Gastrocnemius medialis (tissue), 4 donors: Measurements from ENCODE around the gene THSD4. TPM values are rescaled to one million over a fixed set of nuclear protein-coding genes. Genes with fewer than 3 reads are reported as not detected.
A peak's percentile ranks its signal among the peaks of the same experiment; 100 is the strongest.

Source experiments
- ATAC-seq, 2 donors: fragments of 150-250 bp; one replicate each; pipeline ENCODE4 v1.9.1; 2016
- DNase-seq, 2 donors: peaks; one replicate each; pipeline ENCODE4 v3.0.0-alpha.2; 2019
- H3K27ac ChIP-seq, 4 donors: fragments of 200-600 bp; sonication (generic); 1 replicate in 1 of 4; 2 replicates in 3 of 4; pipeline ENCODE4 v1.5.1; 2016 to 2018; ENCODE audit warnings: mild to moderate bottlenecking in 2 of 4, moderate library complexity in 1 of 4
- H3K27me3 ChIP-seq, 3 donors: fragments of 200-600 bp; sonication (generic) in 2 of 3; 1 replicate in 1 of 3; 2 replicates in 2 of 3; pipeline versions ENCODE4 v1.5.1 to v1.6.0; 2016 to 2019; ENCODE audit warnings: mild to moderate bottlenecking in 1 of 3, moderate library complexity in 1 of 3
- H3K36me3 ChIP-seq, 2 donors: fragments of 200-600 bp; sonication (generic) in 1 of 2; one replicate each; pipeline ENCODE4 v1.5.1; 2017 to 2018
- H3K4me1 ChIP-seq, 2 donors: fragments of 200-600 bp; sonication (generic) in 1 of 2; one replicate each; pipeline ENCODE4 v1.5.1; 2016 to 2017; ENCODE audit warnings: mild to moderate bottlenecking in 2 of 2
- H3K4me3 ChIP-seq, 4 donors: fragments of 200-600 bp; sonication (generic) in 3 of 4; 1 replicate in 1 of 4; 2 replicates in 3 of 4; pipeline ENCODE4 v1.5.1; 2016 to 2019; ENCODE audit warnings: mild to moderate bottlenecking in 2 of 4
- H3K9me3 ChIP-seq, 3 donors: fragments of 200-600 bp; sonication (generic) in 2 of 3; 1 replicate in 1 of 3; 2 replicates in 2 of 3; pipeline ENCODE4 v1.5.1; 2016 to 2019
- CTCF ChIP-seq, 5 experiments: fragments of 450-650 bp in 3 of 5; fragments of 200-600 bp in 2 of 5; sonication (generic) in 2 of 5; IDR thresholded peaks in 4 of 5; conservative IDR thresholded peaks in 1 of 5; 1 replicate in 4 of 5; 2 replicates in 1 of 5; pipeline ENCODE4 v1.5.1; 2016 to 2019; ENCODE audit warnings: antibody characterized with exemption in 5 of 5, mild to moderate bottlenecking in 3 of 5, moderate library complexity in 3 of 5
- POLR2A ChIP-seq, 2 donors: fragments of 450-650 bp; IDR thresholded peaks; one replicate each; pipeline ENCODE4 v1.6.1; 2017; ENCODE audit warnings: antibody characterized with exemption in 2 of 2, mild to moderate bottlenecking in 2 of 2, moderate library complexity in 2 of 2
- in situ Hi-C, 4 donors: fragments of 200-750 bp; cut with MboI; loops; one replicate each; pipeline versions ENCODE4 v1.15.0 to v1.8.0; 2017; ENCODE audit warnings: low sequenced_read_pairs in 4 of 4
- intact Hi-C: fragments of 100-400 bp; cut with DNase I; formaldehyde crosslinking; loops from one replicate; pipeline ENCODE4 v1.15.1; 2023; ENCODE audit warnings: low total_unique reads
- total RNA-seq, 4 donors: library from RNA; depleted of rRNA; stranded (reverse); fragments of >200 nt; gene quantifications; one replicate each; pipeline versions ENCODE4 v1.1.0 to v1.2.3, GENCODE V29; 2016

The THSD4 gene
- total RNA-seq, 4 donors from 2014 or later = 0.35 to 3.1 (median 0.60) TPM

GRCh38 chr15:71686221-71687050 is 571.2 kb downstream of the THSD4 start:
- no peak for ATAC-seq
- intact Hi-C loops = no loop called here
- in situ Hi-C loops = no loop called here

GRCh38 chr15:71687902-71688508 is 572.7 kb downstream of the THSD4 start:
- TF ChIP-seq CTCF (IDR thresholded peaks at IDR 0.05 in 4 of 5, conservative IDR thresholded peaks at IDR 0.05 in 1 of 5) (no peak), POLR2A (IDR thresholded peaks at IDR 0.05) (no peak)
- Histone ChIP-seq H3K36me3 (no peaks in the 10 kb centered on the region), H3K4me3 (no peak overlapping the region), H3K9me3 (no peaks in the 10 kb centered on the region), H3K4me1 (peaks cover 9 to 18% of the 10 kb centered on the region in 2 donors), H3K27ac (no peak overlapping the region), H3K27me3 (no peaks in the 10 kb centered on the region)
- intact Hi-C loops (no loop called here), in situ Hi-C loops (no loop called here)
- ATAC-seq (no peak), DNase-seq (no peak)

More at GRCh38 chr15:71686221-71687050, 571.2 kb downstream of the THSD4 start:
- Histone ChIP-seq H3K4me1 (peaks cover 4 to 5% of the 10 kb centered on the region in 2 donors), H3K27ac (no peak overlapping the region), H3K36me3 (no peaks in the 10 kb centered on the region), H3K27me3 (no peaks in the 10 kb centered on the region), H3K4me3 (no peak overlapping the region), H3K9me3 (no peaks in the 10 kb centered on the region)
- TF ChIP-seq POLR2A (IDR thresholded peaks at IDR 0.05) (no peak), CTCF (IDR thresholded peaks at IDR 0.05 in 4 of 5, conservative IDR thresholded peaks at IDR 0.05 in 1 of 5) (no peak)
- DNase-seq = no peak

- ATAC-seq = no peak
Observed at GRCh38 chr15:71688509-71689094, 573.3 kb downstream of the THSD4 start.

GRCh38 chr15:71691081-71691457 is 575.8 kb downstream of the THSD4 start:
- Histone ChIP-seq H3K36me3 (no peaks in the 10 kb centered on the region), H3K4me1 (peaks cover 9 to 18% of the 10 kb centered on the region in 2 donors), H3K27me3 (no peaks in the 10 kb centered on the region), H3K9me3 (no peaks in the 10 kb centered on the region), H3K27ac (peak overlapping the region in 1 of 4 donors; percentile 63), H3K4me3 (peak overlapping the region in 2 of 4 donors; percentile 0 to 18)
- intact Hi-C loops = no loop called here
- no peak for DNase-seq
- ATAC-seq = no peak
- TF ChIP-seq POLR2A (IDR thresholded peaks at IDR 0.05) (no peak), CTCF (IDR thresholded peaks at IDR 0.05 in 4 of 5, conservative IDR thresholded peaks at IDR 0.05 in 1 of 5) (no peak)
- in situ Hi-C loops = no loop called here

More at GRCh38 chr15:71688509-71689094, 573.3 kb downstream of the THSD4 start:
- Histone ChIP-seq H3K9me3 (no peaks in the 10 kb centered on the region), H3K4me3 (no peak overlapping the region), H3K36me3 (no peaks in the 10 kb centered on the region), H3K27me3 (no peaks in the 10 kb centered on the region), H3K27ac (no peak overlapping the region), H3K4me1 (peaks cover 9 to 18% of the 10 kb centered on the region in 2 donors)
- intact Hi-C loops (no loop called here), in situ Hi-C loops (no loop called here)
- TF ChIP-seq CTCF (IDR thresholded peaks at IDR 0.05 in 4 of 5, conservative IDR thresholded peaks at IDR 0.05 in 1 of 5) = no peak
- TF ChIP-seq POLR2A (IDR thresholded peaks at IDR 0.05) = no peak
- no peak for DNase-seq
